Neural cell (in vitro differentiated cells): ENCODE data around the gene RASGRP1. TPM values are rescaled to one million over a fixed set of nuclear protein-coding genes. Genes with fewer than 3 reads are reported as not detected.

Experiments
- H2AFZ ChIP-seq: fragments of 200-600, 300-800 bp; sonication (generic), shearing (Covaris generic); 2 replicates; pipeline ENCODE4 v1.6.0; 2014; ENCODE audit warnings: low read depth, mild to moderate bottlenecking, antibody characterized with exemption, low read length, moderate library complexity
- H3F3A ChIP-seq: fragments of 200-600 bp; shearing (Covaris generic); 2 replicates; pipeline ENCODE4 v1.6.1; 2016; ENCODE audit warnings: mild to moderate bottlenecking, moderate library complexity, mixed read lengths, antibody characterized with exemption, low read length; ENCODE audit not compliant: insufficient read depth, poor library complexity, severe bottlenecking
- H3K27ac ChIP-seq: fragments of 200-600, 300-800 bp; sonication (generic), shearing (Covaris generic); 2 replicates; pipeline ENCODE4 v1.5.1; 2014; ENCODE audit warnings: mild to moderate bottlenecking, low read length, moderate library complexity
- H3K27me3 ChIP-seq: fragments of 300-800, 200-600 bp; sonication (generic), shearing (Covaris generic); 2 replicates; pipeline ENCODE4 v1.6.0; 2014; ENCODE audit warnings: mild to moderate bottlenecking, low read depth, low read length, moderate library complexity; ENCODE audit not compliant: insufficient read depth
- H3K36me3 ChIP-seq: fragments of 300-800, 200-600 bp; sonication (generic), shearing (Covaris generic); 2 replicates; pipeline ENCODE4 v1.5.1; 2014; ENCODE audit warnings: mild to moderate bottlenecking, antibody characterized with exemption, low read length, moderate library complexity; ENCODE audit not compliant: insufficient read depth
- H3K4me2 ChIP-seq: fragments of 300-800, 200-600 bp; sonication (generic), shearing (Covaris generic); 2 replicates; pipeline ENCODE4 v1.6.0; 2014; ENCODE audit warnings: mild to moderate bottlenecking, low read length
- H3K4me3 ChIP-seq: fragments of 300-800, 200-600 bp; sonication (generic), shearing (Covaris generic); 2 replicates; pipeline ENCODE4 v1.5.1; 2014; ENCODE audit warnings: mild to moderate bottlenecking, low read length, moderate library complexity
- H3K79me2 ChIP-seq: fragments of 200-600 bp; shearing (Covaris generic); replicated peaks from 2 replicates; pipeline ENCODE4 v1.6.0; 2014; ENCODE audit warnings: mild to moderate bottlenecking, low read length, moderate library complexity; ENCODE audit not compliant: insufficient read depth
- H3K9ac ChIP-seq: fragments of 300-800, 200-600 bp; sonication (generic), shearing (Covaris generic); 2 replicates; pipeline ENCODE4 v1.6.1; 2016; ENCODE audit warnings: mild to moderate bottlenecking, low read length, mixed read lengths
- H3K9me2 ChIP-seq: fragments of 200-600 bp; shearing (Covaris generic); 2 replicates; pipeline ENCODE4 v1.6.1; 2016; ENCODE audit warnings: mild to moderate bottlenecking, low read length, mixed read lengths; ENCODE audit not compliant: insufficient read depth
- H3K9me3 ChIP-seq: fragments of 200-600, 300-800 bp; sonication (generic), shearing (Covaris generic); 2 replicates; pipeline ENCODE4 v1.6.1; 2016; ENCODE audit warnings: mild to moderate bottlenecking, mixed run types, low read length, moderate library complexity, mixed read lengths
- H4K20me1 ChIP-seq: fragments of 200-600 bp; shearing (Covaris generic); 2 replicates; pipeline ENCODE4 v1.6.1; 2016; ENCODE audit warnings: mild to moderate bottlenecking, mixed run types; ENCODE audit not compliant: insufficient read depth
- CTCF ChIP-seq: fragments of 450-650 bp; IDR thresholded peaks from 2 replicates; pipeline ENCODE4 v1.5.1; 2014; ENCODE audit warnings: antibody characterized with exemption, mild to moderate bottlenecking, moderate library complexity; ENCODE audit not compliant: poor library complexity, severe bottlenecking
- EP300 ChIP-seq: fragments of 450-650 bp; conservative IDR thresholded peaks from 2 replicates; pipeline ENCODE4 v1.6.1; 2014; ENCODE audit warnings: antibody characterized with exemption, mild to moderate bottlenecking, moderate library complexity; ENCODE audit not compliant: poor library complexity, severe bottlenecking
- EZH2 ChIP-seq: fragments of 200-600, 300-800 bp; shearing (Covaris generic), sonication (generic); IDR thresholded peaks from 2 replicates; pipeline ENCODE4 v1.6.1; 2014; ENCODE audit warnings: antibody characterized with exemption, low read length, borderline replicate concordance, mild to moderate bottlenecking; ENCODE audit not compliant: insufficient read depth, poor library complexity, severe bottlenecking
- MXI1 ChIP-seq: fragments of 450-650 bp; conservative IDR thresholded peaks from 2 replicates; pipeline ENCODE4 v1.6.1; 2014; ENCODE audit warnings: antibody characterized with exemption, mild to moderate bottlenecking; ENCODE audit not compliant: poor library complexity, severe bottlenecking
- POLR2AphosphoS5 ChIP-seq: IDR thresholded peaks from 2 replicates; pipeline ENCODE4 v1.6.1; 2012
- RAD21 ChIP-seq: fragments of 450-650 bp; conservative IDR thresholded peaks from 2 replicates; pipeline ENCODE4 v1.6.1; 2014; ENCODE audit warnings: antibody characterized with exemption, mild to moderate bottlenecking, moderate library complexity
- REST ChIP-seq: IDR thresholded peaks from 2 replicates; pipeline ENCODE4 v1.6.1; 2012; ENCODE audit warnings: borderline replicate concordance
- SMC3 ChIP-seq: fragments of 450-650 bp; conservative IDR thresholded peaks from 2 replicates; pipeline ENCODE4 v1.6.1; 2014; ENCODE audit warnings: antibody characterized with exemption, mild to moderate bottlenecking, moderate library complexity; ENCODE audit not compliant: poor library complexity
- TAF1 ChIP-seq: IDR thresholded peaks from 2 replicates; pipeline ENCODE4 v1.6.1; 2012; ENCODE audit warnings: low read depth
- polyA plus RNA-seq: library from polyadenylated mRNA; depleted of rRNA; stranded (reverse); fragments of >200 nt; gene quantifications from 2 replicates; pipeline ENCODE4 v1.2.3, GENCODE V29; 2014

RASGRP1 gene
- polyA plus RNA-seq, 1 donor from 2014 or later = 3.1 TPM

GRCh38 chr15:38559636-38560307 lies 4.8 kb downstream of the RASGRP1 start:
- Histone ChIP-seq H3K27ac (no peak overlapping the region), H3K79me2 (no peaks in the 10 kb centered on the region), H3K36me3 (no peaks in the 10 kb centered on the region), H3K9ac (no peak overlapping the region), H3K4me3 (no peak overlapping the region), H3K9me2 (no peaks in the 10 kb centered on the region), H4K20me1 (no peaks in the 10 kb centered on the region), H3K9me3 (no peaks in the 10 kb centered on the region), H3F3A (no peaks in the 10 kb centered on the region), H3K4me2 (no peak overlapping the region), H2AFZ (no peak overlapping the region), H3K27me3 (peaks cover 6% of the 10 kb centered on the region)
- TF ChIP-seq MXI1 (no peak), RAD21 (no peak), SMC3 (no peak), POLR2AphosphoS5 (no peak), TAF1 (no peak), REST (no peak), EZH2 (no peak), EP300 (no peak), CTCF (no peak)

- H3K9me3 ChIP-seq = no peaks in the 10 kb centered on the region
- no peak overlapping the region for H3K9ac ChIP-seq
- peaks cover 5% of the 10 kb centered on the region for H3K27me3 ChIP-seq
- H3K4me3 ChIP-seq = no peak overlapping the region
- H3F3A ChIP-seq = no peaks in the 10 kb centered on the region
- H3K9me2 ChIP-seq = no peaks in the 10 kb centered on the region
- no peaks in the 10 kb centered on the region for H4K20me1 ChIP-seq
- H3K27ac ChIP-seq = no peak overlapping the region
- no peaks in the 10 kb centered on the region for H3K79me2 ChIP-seq
- H3K4me2 ChIP-seq = no peak overlapping the region
- no peaks in the 10 kb centered on the region for H3K36me3 ChIP-seq
- H2AFZ ChIP-seq = no peak overlapping the region
- TF ChIP-seq SMC3 = no peak
- no peak for TF ChIP-seq REST
- TF ChIP-seq EP300 = no peak
- TF ChIP-seq TAF1 = no peak
- no peak for TF ChIP-seq MXI1
- TF ChIP-seq POLR2AphosphoS5 = no peak
- TF ChIP-seq RAD21 = no peak
- TF ChIP-seq EZH2 = no peak
- no peak for TF ChIP-seq CTCF
These were observed 5.5 kb downstream of the RASGRP1 start for GRCh38 chr15:38559131-38559530.
